Neural cell (in vitro differentiated cells): Measurements from ENCODE around the gene NPC1. TPM values are rescaled to one million over a fixed set of nuclear protein-coding genes. Genes with fewer than 3 reads are reported as not detected.

Experiments
- H2AFZ ChIP-seq: fragments of 200-600, 300-800 bp; sonication (generic), shearing (Covaris generic); 2 replicates; pipeline ENCODE4 v1.6.0; 2014; ENCODE audit warnings: low read depth, mild to moderate bottlenecking, antibody characterized with exemption, low read length, moderate library complexity
- H3F3A ChIP-seq: fragments of 200-600 bp; shearing (Covaris generic); 2 replicates; pipeline ENCODE4 v1.6.1; 2016; ENCODE audit warnings: mild to moderate bottlenecking, moderate library complexity, mixed read lengths, antibody characterized with exemption, low read length; ENCODE audit not compliant: insufficient read depth, poor library complexity, severe bottlenecking
- H3K27ac ChIP-seq: fragments of 200-600, 300-800 bp; sonication (generic), shearing (Covaris generic); 2 replicates; pipeline ENCODE4 v1.5.1; 2014; ENCODE audit warnings: mild to moderate bottlenecking, low read length, moderate library complexity
- H3K27me3 ChIP-seq: fragments of 300-800, 200-600 bp; sonication (generic), shearing (Covaris generic); 2 replicates; pipeline ENCODE4 v1.6.0; 2014; ENCODE audit warnings: mild to moderate bottlenecking, low read depth, low read length, moderate library complexity; ENCODE audit not compliant: insufficient read depth
- H3K36me3 ChIP-seq: fragments of 300-800, 200-600 bp; sonication (generic), shearing (Covaris generic); 2 replicates; pipeline ENCODE4 v1.5.1; 2014; ENCODE audit warnings: mild to moderate bottlenecking, antibody characterized with exemption, low read length, moderate library complexity; ENCODE audit not compliant: insufficient read depth
- H3K4me2 ChIP-seq: fragments of 300-800, 200-600 bp; sonication (generic), shearing (Covaris generic); 2 replicates; pipeline ENCODE4 v1.6.0; 2014; ENCODE audit warnings: mild to moderate bottlenecking, low read length
- H3K4me3 ChIP-seq: fragments of 300-800, 200-600 bp; sonication (generic), shearing (Covaris generic); 2 replicates; pipeline ENCODE4 v1.5.1; 2014; ENCODE audit warnings: mild to moderate bottlenecking, low read length, moderate library complexity
- H3K79me2 ChIP-seq: fragments of 200-600 bp; shearing (Covaris generic); replicated peaks from 2 replicates; pipeline ENCODE4 v1.6.0; 2014; ENCODE audit warnings: mild to moderate bottlenecking, low read length, moderate library complexity; ENCODE audit not compliant: insufficient read depth
- H3K9ac ChIP-seq: fragments of 300-800, 200-600 bp; sonication (generic), shearing (Covaris generic); 2 replicates; pipeline ENCODE4 v1.6.1; 2016; ENCODE audit warnings: mild to moderate bottlenecking, low read length, mixed read lengths
- H3K9me2 ChIP-seq: fragments of 200-600 bp; shearing (Covaris generic); 2 replicates; pipeline ENCODE4 v1.6.1; 2016; ENCODE audit warnings: mild to moderate bottlenecking, low read length, mixed read lengths; ENCODE audit not compliant: insufficient read depth
- H3K9me3 ChIP-seq: fragments of 200-600, 300-800 bp; sonication (generic), shearing (Covaris generic); 2 replicates; pipeline ENCODE4 v1.6.1; 2016; ENCODE audit warnings: mild to moderate bottlenecking, mixed run types, low read length, moderate library complexity, mixed read lengths
- H4K20me1 ChIP-seq: fragments of 200-600 bp; shearing (Covaris generic); 2 replicates; pipeline ENCODE4 v1.6.1; 2016; ENCODE audit warnings: mild to moderate bottlenecking, mixed run types; ENCODE audit not compliant: insufficient read depth
- CTCF ChIP-seq: fragments of 450-650 bp; IDR thresholded peaks from 2 replicates; pipeline ENCODE4 v1.5.1; 2014; ENCODE audit warnings: antibody characterized with exemption, mild to moderate bottlenecking, moderate library complexity; ENCODE audit not compliant: poor library complexity, severe bottlenecking
- EP300 ChIP-seq: fragments of 450-650 bp; conservative IDR thresholded peaks from 2 replicates; pipeline ENCODE4 v1.6.1; 2014; ENCODE audit warnings: antibody characterized with exemption, mild to moderate bottlenecking, moderate library complexity; ENCODE audit not compliant: poor library complexity, severe bottlenecking
- EZH2 ChIP-seq: fragments of 200-600, 300-800 bp; shearing (Covaris generic), sonication (generic); IDR thresholded peaks from 2 replicates; pipeline ENCODE4 v1.6.1; 2014; ENCODE audit warnings: antibody characterized with exemption, low read length, borderline replicate concordance, mild to moderate bottlenecking; ENCODE audit not compliant: insufficient read depth, poor library complexity, severe bottlenecking
- MXI1 ChIP-seq: fragments of 450-650 bp; conservative IDR thresholded peaks from 2 replicates; pipeline ENCODE4 v1.6.1; 2014; ENCODE audit warnings: antibody characterized with exemption, mild to moderate bottlenecking; ENCODE audit not compliant: poor library complexity, severe bottlenecking
- POLR2AphosphoS5 ChIP-seq: IDR thresholded peaks from 2 replicates; pipeline ENCODE4 v1.6.1; 2012
- RAD21 ChIP-seq: fragments of 450-650 bp; conservative IDR thresholded peaks from 2 replicates; pipeline ENCODE4 v1.6.1; 2014; ENCODE audit warnings: antibody characterized with exemption, mild to moderate bottlenecking, moderate library complexity
- REST ChIP-seq: IDR thresholded peaks from 2 replicates; pipeline ENCODE4 v1.6.1; 2012; ENCODE audit warnings: borderline replicate concordance
- SMC3 ChIP-seq: fragments of 450-650 bp; conservative IDR thresholded peaks from 2 replicates; pipeline ENCODE4 v1.6.1; 2014; ENCODE audit warnings: antibody characterized with exemption, mild to moderate bottlenecking, moderate library complexity; ENCODE audit not compliant: poor library complexity
- TAF1 ChIP-seq: IDR thresholded peaks from 2 replicates; pipeline ENCODE4 v1.6.1; 2012; ENCODE audit warnings: low read depth
- polyA plus RNA-seq: library from polyadenylated mRNA; depleted of rRNA; stranded (reverse); fragments of >200 nt; gene quantifications from 2 replicates; pipeline ENCODE4 v1.2.3, GENCODE V29; 2014

The NPC1 gene
- polyA plus RNA-seq, 1 donor from 2014 or later, result 20.9 TPM

GRCh38 chr18:23626451-23627279 is 40.4 kb upstream of the NPC1 start:
- Histone ChIP-seq H3K4me3 (no peak overlapping the region), H3K27ac (no peak overlapping the region), H3K9me2 (no peaks in the 10 kb centered on the region), H3K27me3 (peaks cover 5% of the 10 kb centered on the region), H3K9ac (no peak overlapping the region), H3K4me2 (no peak overlapping the region), H2AFZ (no peak overlapping the region), H4K20me1 (no peaks in the 10 kb centered on the region), H3F3A (no peaks in the 10 kb centered on the region), H3K79me2 (no peaks in the 10 kb centered on the region), H3K36me3 (no peaks in the 10 kb centered on the region), H3K9me3 (no peaks in the 10 kb centered on the region)
- TF ChIP-seq REST, result no peak
- no peak for TF ChIP-seq CTCF
- no peak for TF ChIP-seq EP300
- TF ChIP-seq SMC3, result no peak
- TF ChIP-seq EZH2, result no peak
- TF ChIP-seq POLR2AphosphoS5, result no peak
- no peak for TF ChIP-seq RAD21
- no peak for TF ChIP-seq TAF1
- no peak for TF ChIP-seq MXI1

- no peak overlapping the region for H3K9ac ChIP-seq
- no peaks in the 10 kb centered on the region for H3K9me2 ChIP-seq
- H3K36me3 ChIP-seq, result no peaks in the 10 kb centered on the region
- no peak overlapping the region for H3K4me3 ChIP-seq
- H3K9me3 ChIP-seq, result no peaks in the 10 kb centered on the region
- no peak overlapping the region for H3K27ac ChIP-seq
- no peak overlapping the region for H2AFZ ChIP-seq
- H3K4me2 ChIP-seq, result no peak overlapping the region
- no peaks in the 10 kb centered on the region for H4K20me1 ChIP-seq
- H3K27me3 ChIP-seq, result peaks cover 36% of the 10 kb centered on the region
- TF ChIP-seq SMC3 (no peak), TAF1 (no peak), RAD21 (no peak), CTCF (no peak), REST (no peak), POLR2AphosphoS5 (no peak), EZH2 (no peak), EP300 (no peak), MXI1 (no peak)
- H3F3A ChIP-seq, result no peaks in the 10 kb centered on the region
- H3K79me2 ChIP-seq, result no peaks in the 10 kb centered on the region
These were observed 36.7 kb upstream of the NPC1 start for GRCh38 chr18:23623040-23623439.
